Gastrocnemius medialis (tissue), 4 donors: Measurements from ENCODE around the gene ASAP3.

ENCODE experiments used
- CTCF ChIP-seq, 5 experiments: fragments of 450-650 bp in 3 of 5; fragments of 200-600 bp in 2 of 5; sonication (generic) in 2 of 5; IDR thresholded peaks in 4 of 5; conservative IDR thresholded peaks in 1 of 5; 1 replicate in 4 of 5; 2 replicates in 1 of 5; pipeline ENCODE4 v1.5.1; 2016 to 2019; ENCODE audit warnings: antibody characterized with exemption in 5 of 5, mild to moderate bottlenecking in 3 of 5, moderate library complexity in 3 of 5
- POLR2A ChIP-seq, 2 donors: fragments of 450-650 bp; IDR thresholded peaks; one replicate each; pipeline ENCODE4 v1.6.1; 2017; ENCODE audit warnings: antibody characterized with exemption in 2 of 2, mild to moderate bottlenecking in 2 of 2, moderate library complexity in 2 of 2

DNA sequence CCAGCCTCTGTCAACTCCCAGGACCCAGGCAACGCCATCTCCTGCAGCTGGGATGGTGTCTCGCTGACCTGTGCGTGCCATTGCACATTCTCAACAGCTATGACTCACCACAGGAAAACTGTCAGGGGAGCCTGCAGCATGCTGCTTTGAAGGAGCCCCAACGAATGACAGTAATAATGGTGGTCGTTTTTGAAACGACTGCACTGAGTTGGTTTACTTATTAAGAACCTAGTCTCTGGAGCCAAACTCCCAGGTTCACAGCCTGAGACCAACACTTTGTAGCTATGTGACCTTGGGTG, 81.0 kb downstream of the ASAP3 start:
- TF ChIP-seq CTCF (IDR thresholded peaks at IDR 0.05 in 4 of 5, conservative IDR thresholded peaks at IDR 0.05 in 1 of 5) = no peak
- TF ChIP-seq POLR2A (IDR thresholded peaks at IDR 0.05) = no peak
